ENCODE data around the gene ZBTB46.

ZBTB46 gene

DNA sequence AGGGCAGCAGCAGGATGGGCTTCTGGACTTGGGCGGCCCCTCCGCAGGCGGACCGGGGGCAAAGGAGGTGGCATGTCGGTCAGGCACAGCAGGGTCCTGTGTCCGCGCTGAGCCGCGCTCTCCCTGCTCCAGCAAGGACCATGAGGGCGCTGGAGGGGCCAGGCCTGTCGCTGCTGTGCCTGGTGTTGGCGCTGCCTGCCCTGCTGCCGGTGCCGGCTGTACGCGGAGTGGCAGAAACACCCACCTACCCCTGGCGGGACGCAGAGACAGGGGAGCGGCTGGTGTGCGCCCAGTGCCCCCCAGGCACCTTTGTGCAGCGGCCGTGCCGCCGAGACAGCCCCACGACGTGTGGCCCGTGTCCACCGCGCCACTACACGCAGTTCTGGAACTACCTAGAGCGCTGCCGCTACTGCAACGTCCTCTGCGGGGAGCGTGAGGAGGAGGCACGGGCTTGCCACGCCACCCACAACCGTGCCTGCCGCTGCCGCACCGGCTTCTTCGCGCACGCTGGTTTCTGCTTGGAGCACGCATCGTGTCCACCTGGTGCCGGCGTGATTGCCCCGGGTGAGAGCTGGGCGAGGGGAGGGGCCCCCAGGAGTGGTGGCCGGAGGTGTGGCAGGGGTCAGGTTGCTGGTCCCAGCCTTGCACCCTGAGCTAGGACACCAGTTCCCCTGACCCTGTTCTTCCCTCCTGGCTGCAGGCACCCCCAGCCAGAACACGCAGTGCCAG lies 134.3 kb downstream of the ZBTB46 start, which contains the start of gene TNFRSF6B:
TNFRSF6B (plus strand) TSS at position 25 of the 729 bp plus-strand sequence; CDS start at position 141, 116 bp downstream.
- in situ Hi-C loops (cut with HindIII; ENCODE audit: low sequenced_read_pairs): no loop called here
- TF ChIP-seq, protein P1, sequence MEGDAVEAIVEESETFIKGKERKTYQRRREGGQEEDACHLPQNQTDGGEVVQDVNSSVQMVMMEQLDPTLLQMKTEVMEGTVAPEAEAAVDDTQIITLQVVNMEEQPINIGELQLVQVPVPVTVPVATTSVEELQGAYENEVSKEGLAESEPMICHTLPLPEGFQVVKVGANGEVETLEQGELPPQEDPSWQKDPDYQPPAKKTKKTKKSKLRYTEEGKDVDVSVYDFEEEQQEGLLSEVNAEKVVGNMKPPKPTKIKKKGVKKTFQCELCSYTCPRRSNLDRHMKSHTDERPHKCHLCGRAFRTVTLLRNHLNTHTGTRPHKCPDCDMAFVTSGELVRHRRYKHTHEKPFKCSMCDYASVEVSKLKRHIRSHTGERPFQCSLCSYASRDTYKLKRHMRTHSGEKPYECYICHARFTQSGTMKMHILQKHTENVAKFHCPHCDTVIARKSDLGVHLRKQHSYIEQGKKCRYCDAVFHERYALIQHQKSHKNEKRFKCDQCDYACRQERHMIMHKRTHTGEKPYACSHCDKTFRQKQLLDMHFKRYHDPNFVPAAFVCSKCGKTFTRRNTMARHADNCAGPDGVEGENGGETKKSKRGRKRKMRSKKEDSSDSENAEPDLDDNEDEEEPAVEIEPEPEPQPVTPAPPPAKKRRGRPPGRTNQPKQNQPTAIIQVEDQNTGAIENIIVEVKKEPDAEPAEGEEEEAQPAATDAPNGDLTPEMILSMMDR (IDR thresholded peaks at IDR 0.05; ENCODE audit: low read depth, low read length): no peak
- H3K4me3 ChIP-seq (ENCODE audit: low read depth, low read length): peak within 1 kb of the TSS; percentile 53
- no peak for DNase-seq (ENCODE audit: low read depth, low spot score)

GRCh38 chr20:63696306-63696627 lies 134.8 kb downstream of the ZBTB46 start:
- H3K4me3 ChIP-seq (ENCODE audit: low read depth, low read length): peak overlapping the region; percentile 53
- TF ChIP-seq, protein P1 (IDR thresholded peaks at IDR 0.05; ENCODE audit: low read depth, low read length): no peak
- in situ Hi-C loops (cut with HindIII; ENCODE audit: low sequenced_read_pairs): no loop called here
- peak; percentile 55 for DNase-seq (ENCODE audit: low read depth, low spot score)

GRCh38 chr20:63695424-63696305 lies 135.4 kb downstream of the ZBTB46 start:
- DNase-seq (ENCODE audit: low read depth, low spot score): no peak
- in situ Hi-C loops (cut with HindIII; ENCODE audit: low sequenced_read_pairs): no loop called here
- TF ChIP-seq, protein P1 (IDR thresholded peaks at IDR 0.05; ENCODE audit: low read depth, low read length): no peak
- no peak overlapping the region for H3K4me3 ChIP-seq (ENCODE audit: low read depth, low read length)

DNA sequence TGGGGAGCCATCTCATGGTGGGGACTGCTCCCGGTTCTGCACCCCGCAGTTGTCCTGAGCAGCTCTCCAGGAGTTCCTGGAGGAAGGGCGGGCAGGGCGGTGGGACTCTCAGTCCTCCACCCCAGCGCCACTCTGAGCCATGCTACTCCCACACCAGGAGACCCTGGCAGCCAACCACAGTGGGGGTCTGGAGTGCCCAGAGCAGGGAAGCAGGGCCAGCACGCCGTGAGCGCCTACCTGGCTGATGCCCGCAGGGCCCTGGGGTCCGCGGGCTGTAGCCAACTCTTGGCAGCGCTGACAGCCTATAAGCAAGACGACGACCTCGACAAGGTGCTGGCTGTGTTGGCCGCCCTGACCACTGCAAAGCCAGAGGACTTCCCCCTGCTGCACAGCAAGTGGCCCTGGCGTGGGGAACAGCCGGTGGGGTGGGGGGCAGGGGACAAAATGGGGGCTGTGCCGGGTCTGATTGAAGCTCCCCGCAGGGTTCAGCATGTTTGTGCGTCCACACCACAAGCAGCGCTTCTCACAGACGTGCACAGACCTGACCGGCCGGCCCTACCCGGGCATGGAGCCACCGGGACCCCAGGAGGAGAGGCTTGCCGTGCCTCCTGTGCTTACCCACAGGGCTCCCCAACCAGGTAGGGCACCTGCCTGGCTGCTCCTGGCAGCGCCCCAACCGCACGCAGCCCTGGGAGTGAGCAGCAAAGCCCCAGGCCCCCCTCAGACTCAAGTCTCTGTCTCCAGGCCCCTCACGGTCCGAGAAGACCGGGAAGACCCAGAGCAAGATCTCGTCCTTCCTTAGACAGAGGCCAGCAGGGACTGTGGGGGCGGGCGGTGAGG lies 136.3 kb downstream of the ZBTB46 start:
- in situ Hi-C loops (cut with HindIII; ENCODE audit: low sequenced_read_pairs): no loop called here
- DNase-seq (ENCODE audit: low read depth, low spot score): no peak
- TF ChIP-seq, protein P1 (IDR thresholded peaks at IDR 0.05; ENCODE audit: low read depth, low read length): no peak
- no peak overlapping the region for H3K4me3 ChIP-seq (ENCODE audit: low read depth, low read length)

DNA sequence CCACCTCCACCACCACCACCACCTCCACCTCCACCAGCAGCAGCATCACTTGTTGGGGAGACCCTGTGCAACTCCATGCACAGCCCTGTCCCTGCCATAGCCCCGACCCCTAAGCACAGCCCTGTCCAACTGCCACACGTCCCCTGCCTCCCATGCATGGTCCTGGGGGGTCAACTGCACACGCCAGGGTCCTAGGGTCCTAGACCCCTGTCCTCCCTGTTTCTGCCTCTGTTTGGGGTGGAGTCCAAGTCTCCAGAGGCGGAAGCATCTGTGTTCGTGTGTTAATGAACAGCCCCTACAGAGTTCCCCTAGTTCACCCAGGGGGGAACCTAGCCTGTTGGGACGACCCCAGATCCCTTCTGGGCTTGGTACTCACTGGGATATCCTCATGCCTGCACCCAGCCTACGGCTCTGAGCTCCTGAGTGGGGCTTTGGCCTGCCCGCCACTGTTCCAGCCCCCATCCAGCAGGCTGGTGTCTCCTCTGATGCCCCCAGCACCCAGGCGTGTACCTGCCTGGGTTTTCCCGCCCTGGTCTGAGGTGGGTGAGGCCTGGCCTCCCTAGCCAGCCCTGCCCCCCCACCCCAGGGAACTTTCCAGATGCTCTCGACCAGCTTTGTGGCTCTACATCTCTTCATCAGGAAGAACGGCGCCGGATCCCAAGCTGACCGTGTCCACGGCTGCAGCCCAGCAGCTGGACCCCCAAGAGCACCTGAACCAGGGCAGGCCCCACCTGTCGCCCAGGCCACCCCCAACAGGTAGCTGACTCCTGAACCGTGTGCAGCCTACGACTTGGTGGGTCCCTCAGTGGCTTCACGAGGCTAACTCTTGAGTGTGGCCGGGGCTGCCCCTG lies 137.1 kb downstream of the ZBTB46 start:
- no peak overlapping the region for H3K4me3 ChIP-seq (ENCODE audit: low read depth, low read length)
- in situ Hi-C loops (cut with HindIII; ENCODE audit: low sequenced_read_pairs): no loop called here
- TF ChIP-seq, protein P1 (IDR thresholded peaks at IDR 0.05; ENCODE audit: low read depth, low read length): no peak
- DNase-seq (ENCODE audit: low read depth, low spot score): no peak
